ENCODE data around the gene AGT. TPM values are rescaled to one million over a fixed set of nuclear protein-coding genes. Genes with fewer than 3 reads are reported as not detected.
"Not testable (repeated sequence)": the region's sequence is repeated elsewhere in the genome, so short reads cannot be mapped to it uniquely, and the experiment has no call there.

The AGT gene
- total and polyA plus RNA-seq, 3 donors from 2014 or later: 3.3 to 10.7 (median 4.6) TPM

DNA sequence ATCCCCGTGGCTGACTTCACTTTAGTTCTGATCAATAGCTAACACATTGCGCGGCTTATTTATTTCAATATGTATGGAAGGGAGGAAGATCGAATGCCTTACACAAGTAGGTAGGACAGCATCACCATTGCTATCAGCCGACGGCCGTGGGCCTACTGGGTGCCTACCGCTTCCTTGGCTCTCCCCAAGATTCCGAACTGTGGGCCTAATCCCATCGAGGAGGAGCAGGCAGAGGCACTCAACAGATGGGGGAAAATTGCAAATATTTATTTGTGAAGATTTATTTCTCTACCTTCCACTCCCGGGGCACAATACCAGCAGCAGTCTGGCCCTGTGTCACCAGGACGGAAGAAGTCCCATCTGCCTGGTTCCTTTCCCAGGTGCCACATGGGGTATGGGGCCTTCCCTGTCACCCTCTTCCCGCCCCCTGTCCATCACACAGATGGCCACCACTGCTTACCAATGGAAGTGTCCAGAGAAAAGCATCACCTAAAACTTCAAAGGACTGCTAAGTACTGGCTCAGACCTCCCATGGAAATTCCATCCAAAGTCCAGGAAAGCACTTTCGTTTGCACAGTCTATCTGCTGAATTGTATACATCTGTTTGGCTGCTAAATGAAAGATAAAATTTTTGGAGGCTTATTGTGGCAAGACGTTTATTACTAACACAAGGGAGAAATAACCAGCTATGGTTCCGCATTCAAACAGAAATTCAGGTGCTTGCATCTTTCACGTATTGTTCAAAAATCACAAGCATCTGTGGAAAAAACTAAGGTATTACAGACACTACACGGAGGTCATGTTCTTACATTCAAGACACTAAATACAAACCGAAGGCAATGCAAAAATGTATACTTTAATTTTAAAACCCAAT lies 11.8 kb downstream of the AGT start:
- Histone ChIP-seq H3K9me3 (no peaks in the 10 kb centered on the region), H3K4me1 (no peaks in the 10 kb centered on the region), H3K27ac (no peak overlapping the region), H3K4me3 (no peak overlapping the region), H3K27me3 (no peaks in the 10 kb centered on the region), H3K36me3 (ENCODE audit: low read depth, missing control alignments) (no peaks in the 10 kb centered on the region)
- intact Hi-C loops (cut with DNase I; ENCODE audit: low total_unique reads): no loop called here
- TF ChIP-seq, protein P1, sequence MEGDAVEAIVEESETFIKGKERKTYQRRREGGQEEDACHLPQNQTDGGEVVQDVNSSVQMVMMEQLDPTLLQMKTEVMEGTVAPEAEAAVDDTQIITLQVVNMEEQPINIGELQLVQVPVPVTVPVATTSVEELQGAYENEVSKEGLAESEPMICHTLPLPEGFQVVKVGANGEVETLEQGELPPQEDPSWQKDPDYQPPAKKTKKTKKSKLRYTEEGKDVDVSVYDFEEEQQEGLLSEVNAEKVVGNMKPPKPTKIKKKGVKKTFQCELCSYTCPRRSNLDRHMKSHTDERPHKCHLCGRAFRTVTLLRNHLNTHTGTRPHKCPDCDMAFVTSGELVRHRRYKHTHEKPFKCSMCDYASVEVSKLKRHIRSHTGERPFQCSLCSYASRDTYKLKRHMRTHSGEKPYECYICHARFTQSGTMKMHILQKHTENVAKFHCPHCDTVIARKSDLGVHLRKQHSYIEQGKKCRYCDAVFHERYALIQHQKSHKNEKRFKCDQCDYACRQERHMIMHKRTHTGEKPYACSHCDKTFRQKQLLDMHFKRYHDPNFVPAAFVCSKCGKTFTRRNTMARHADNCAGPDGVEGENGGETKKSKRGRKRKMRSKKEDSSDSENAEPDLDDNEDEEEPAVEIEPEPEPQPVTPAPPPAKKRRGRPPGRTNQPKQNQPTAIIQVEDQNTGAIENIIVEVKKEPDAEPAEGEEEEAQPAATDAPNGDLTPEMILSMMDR (IDR thresholded peaks at IDR 0.05): no peak
- TF ChIP-seq POLR2A (IDR thresholded peaks at IDR 0.05): no peak
- DNase-seq: no peak
- 91 to 93% methylated on average over 19 of the region's 19 CpGs for WGBS, 2 donors

- TF ChIP-seq, protein P1 (IDR thresholded peaks at IDR 0.05): no peak
- no peaks in the 10 kb centered on the region for H3K9me3 ChIP-seq
- 85 to 90% methylated on average over 17 of the region's 17 CpGs for WGBS, 2 donors
- H3K4me3 ChIP-seq: no peak overlapping the region
- no peak overlapping the region for H3K27ac ChIP-seq
- DNase-seq: no peak
- no peaks in the 10 kb centered on the region for H3K36me3 ChIP-seq (ENCODE audit: low read depth, missing control alignments)
- no peaks in the 10 kb centered on the region for H3K4me1 ChIP-seq
- intact Hi-C loops (cut with DNase I; ENCODE audit: low total_unique reads): no loop called here
- H3K27me3 ChIP-seq: no peaks in the 10 kb centered on the region
These were observed 12.5 kb downstream of the AGT start for GRCh38 chr1:230701434-230701833.

DNA sequence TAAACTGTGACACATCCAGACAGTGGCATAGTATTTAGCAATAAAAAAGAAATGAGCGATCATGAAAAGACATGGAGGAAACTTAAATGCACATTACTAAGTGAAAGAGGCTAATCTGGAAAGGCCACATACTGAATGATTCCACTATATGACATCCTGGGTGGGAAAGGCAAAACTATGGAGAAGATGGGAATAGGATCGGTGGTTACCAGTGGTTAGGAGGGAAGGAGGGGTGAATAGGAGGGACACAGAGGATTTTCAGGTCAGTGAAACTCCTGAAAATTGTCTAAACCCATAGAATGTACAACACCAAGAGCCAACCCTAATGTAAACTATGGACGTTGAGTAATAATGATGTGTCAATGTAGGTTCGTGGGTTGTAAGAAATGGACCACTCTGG lies 13.8 kb downstream of the AGT start:
- no peaks in the 10 kb centered on the region for H3K27me3 ChIP-seq
- H3K4me3 ChIP-seq: no peak overlapping the region
- no peak for DNase-seq
- H3K9me3 ChIP-seq: no peaks in the 10 kb centered on the region
- H3K4me1 ChIP-seq: no peaks in the 10 kb centered on the region
- no peak overlapping the region for H3K27ac ChIP-seq
- intact Hi-C loops (cut with DNase I; ENCODE audit: low total_unique reads): no loop called here
- no peaks in the 10 kb centered on the region for H3K36me3 ChIP-seq (ENCODE audit: low read depth, missing control alignments)
- TF ChIP-seq, protein P1 (IDR thresholded peaks at IDR 0.05): no peak
- no peak for TF ChIP-seq POLR2A (IDR thresholded peaks at IDR 0.05)
- 89 to 92% methylated on average over 4 of the region's 4 CpGs for WGBS, 2 donors

DNA sequence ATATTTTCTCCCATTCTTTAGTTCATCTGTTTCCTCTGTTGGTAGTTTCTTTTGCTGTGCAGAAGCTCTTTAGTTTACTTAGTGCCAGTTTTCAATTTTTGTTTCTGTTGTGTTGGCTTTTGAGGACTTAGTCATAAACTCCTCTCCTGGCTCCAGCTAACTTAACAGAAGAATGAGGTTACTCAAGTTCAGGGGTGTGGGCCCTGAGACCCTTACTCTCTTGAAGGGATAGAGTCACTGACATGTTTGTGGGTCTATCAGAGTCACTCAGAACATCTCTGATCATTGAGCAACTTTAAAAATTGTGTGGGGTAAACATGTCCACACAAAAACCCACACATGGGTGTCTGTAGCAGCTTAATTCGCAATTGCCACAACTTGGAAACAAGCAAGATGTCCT lies 14.2 kb downstream of the AGT start:
- intact Hi-C loops (cut with DNase I; ENCODE audit: low total_unique reads): no loop called here
- Histone ChIP-seq H3K27ac (no peak overlapping the region), H3K9me3 (no peaks in the 10 kb centered on the region), H3K36me3 (ENCODE audit: low read depth, missing control alignments) (no peaks in the 10 kb centered on the region), H3K27me3 (no peaks in the 10 kb centered on the region), H3K4me1 (no peaks in the 10 kb centered on the region), H3K4me3 (no peak overlapping the region)
- no peak for DNase-seq
- TF ChIP-seq, protein P1 (IDR thresholded peaks at IDR 0.05): no peak
- TF ChIP-seq POLR2A (IDR thresholded peaks at IDR 0.05): no peak
- WGBS, 2 donors: 87 to 91% methylated on average over 1 of the region's 1 CpG

GRCh38 chr1:230698964-230699363 lies 15.0 kb downstream of the AGT start:
- intact Hi-C loops (cut with DNase I; ENCODE audit: low total_unique reads); H3K9me3 ChIP-seq; H3K27ac ChIP-seq; DNase-seq; H3K4me1 ChIP-seq; H3K4me3 ChIP-seq; H3K27me3 ChIP-seq; H3K36me3 ChIP-seq (ENCODE audit: low read depth, missing control alignments): not testable (repeated sequence)

All from testis (tissue), 3 donors.